ENCODE data around the gene PLCB1.

The PLCB1 gene

DNA sequence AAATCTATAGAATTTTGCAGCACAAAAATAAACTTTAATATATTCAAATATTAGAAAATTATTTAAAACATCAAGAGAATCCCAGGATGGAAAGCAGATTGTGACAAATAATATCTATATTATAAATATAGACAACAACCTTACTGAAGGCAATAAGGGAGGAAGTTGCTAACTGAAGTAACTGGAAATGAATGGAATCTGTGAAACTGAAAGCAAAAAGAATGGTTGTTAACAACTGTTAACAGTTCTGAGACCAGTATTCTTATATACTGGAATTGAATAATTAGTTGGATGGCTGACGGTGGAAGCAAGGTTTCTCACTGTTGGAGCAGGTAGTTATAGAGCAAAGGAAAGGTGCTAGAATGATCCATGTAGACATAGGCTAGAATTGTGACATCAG, 220.4 kb downstream of the PLCB1 start:
- H3K4me2 ChIP-seq = no peak overlapping the region
- H4K20me1 ChIP-seq = no peaks in the 10 kb centered on the region
- peaks cover 6% of the 10 kb centered on the region for H3K9me3 ChIP-seq
- H3K27ac ChIP-seq = no peak overlapping the region
- no peaks in the 10 kb centered on the region; the same call in 1 of the 2 replicates for H3K36me3 ChIP-seq
- no peaks in the 10 kb centered on the region for H3K27me3 ChIP-seq
- H3K4me1 ChIP-seq = peaks cover 25% of the 10 kb centered on the region
- H3K4me3 ChIP-seq = no peak overlapping the region
- no peak for TF ChIP-seq Cebpa-rat (IDR thresholded peaks at IDR 0.05)
- no peak overlapping the region for H3K9ac ChIP-seq

DNA sequence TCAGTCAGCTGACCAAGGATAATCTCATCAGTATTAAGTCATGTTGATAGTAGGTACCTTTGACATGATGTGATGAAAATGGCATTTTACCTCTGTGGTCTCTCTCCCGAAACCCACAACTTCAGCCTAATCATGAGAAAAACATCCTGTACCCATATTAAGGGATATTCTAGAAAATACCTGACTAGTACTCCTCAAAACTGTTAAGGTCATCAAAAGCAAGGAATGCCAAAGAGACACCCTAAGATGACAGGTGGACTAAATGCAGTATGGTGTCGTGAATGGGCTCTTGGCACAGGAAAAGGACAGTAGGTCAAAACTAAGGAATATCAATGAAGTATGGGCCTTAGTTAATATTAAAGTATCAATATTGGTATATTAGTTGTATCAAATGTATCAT, 221.4 kb downstream of the PLCB1 start:
- no peaks in the 10 kb centered on the region for H3K27me3 ChIP-seq
- H3K4me3 ChIP-seq = no peak overlapping the region
- H3K4me1 ChIP-seq = peaks cover 14% of the 10 kb centered on the region
- H3K9me3 ChIP-seq = peaks cover 6% of the 10 kb centered on the region
- no peak overlapping the region for H3K27ac ChIP-seq
- TF ChIP-seq Cebpa-rat (IDR thresholded peaks at IDR 0.05) = no peak
- H3K9ac ChIP-seq = no peak overlapping the region
- no peaks in the 10 kb centered on the region for H4K20me1 ChIP-seq
- H3K36me3 ChIP-seq = no peaks in the 10 kb centered on the region; the same call in 1 of the 2 replicates
- H3K4me2 ChIP-seq = no peak overlapping the region

GRCh38 chr20:8355453-8355852, 223.4 kb downstream of the PLCB1 start:
- Histone ChIP-seq H3K9me3 (0 out of 2 replicates have a peak, but pooled peaks cover under 1% of the 10 kb centered on the region), H3K36me3 (no peaks in the 10 kb centered on the region), H3K4me2 (no peak overlapping the region), H3K9ac (no peak overlapping the region), H4K20me1 (no peaks in the 10 kb centered on the region), H3K27me3 (no peaks in the 10 kb centered on the region), H3K27ac (no peak overlapping the region), H3K4me1 (peaks cover 17% of the 10 kb centered on the region), H3K4me3 (no peak overlapping the region)
- no peak for TF ChIP-seq Cebpa-rat (IDR thresholded peaks at IDR 0.05)

DNA sequence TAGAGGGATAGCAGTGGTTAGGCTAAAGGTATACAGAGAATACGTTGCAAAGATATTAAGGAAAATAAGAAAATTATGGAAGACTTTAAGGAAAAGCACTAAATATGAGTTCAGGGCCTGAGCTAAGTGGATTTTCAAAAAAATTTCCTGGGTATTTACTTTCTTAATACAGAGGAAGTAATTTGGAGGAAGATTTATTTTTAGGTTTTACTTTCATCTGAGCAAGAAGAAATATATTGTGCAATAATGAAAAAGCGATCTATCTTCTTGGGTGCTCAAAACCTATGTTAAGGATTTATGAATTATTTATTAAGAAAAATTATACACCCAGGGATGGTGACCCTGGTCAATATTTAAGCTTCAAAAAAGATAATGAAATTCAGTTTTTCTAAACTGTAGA, 224.7 kb downstream of the PLCB1 start:
- no peak overlapping the region for H3K4me2 ChIP-seq
- no peaks in the 10 kb centered on the region for H3K9me3 ChIP-seq
- H3K27me3 ChIP-seq = no peaks in the 10 kb centered on the region
- H3K4me1 ChIP-seq = peaks cover 27% of the 10 kb centered on the region
- H3K9ac ChIP-seq = no peak overlapping the region
- no peaks in the 10 kb centered on the region for H3K36me3 ChIP-seq
- H3K4me3 ChIP-seq = no peak overlapping the region
- H3K27ac ChIP-seq = no peak overlapping the region
- TF ChIP-seq Cebpa-rat (IDR thresholded peaks at IDR 0.05) = no peak
- no peaks in the 10 kb centered on the region for H4K20me1 ChIP-seq

DNA sequence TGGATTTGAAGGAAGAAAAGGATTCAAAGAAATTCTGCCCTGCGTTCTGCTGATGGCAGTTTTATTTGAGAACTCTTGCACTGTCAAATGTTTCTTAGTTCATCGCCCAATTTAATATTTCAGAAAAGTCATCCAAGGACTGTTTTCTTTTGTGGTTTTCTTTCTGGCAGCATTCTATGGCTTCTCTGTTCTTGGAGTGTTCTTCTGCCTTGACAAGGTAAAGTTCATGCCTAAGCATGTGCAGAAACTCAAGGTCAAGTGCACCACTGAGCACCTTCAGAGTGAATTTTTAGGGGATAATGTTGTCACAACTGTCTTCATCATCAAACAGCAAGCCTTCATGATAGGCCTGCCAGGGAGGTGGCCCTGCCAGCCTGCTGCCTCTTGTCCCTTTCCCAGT, 225.6 kb downstream of the PLCB1 start:
- no peaks in the 10 kb centered on the region for H3K36me3 ChIP-seq
- H3K9me3 ChIP-seq = no peaks in the 10 kb centered on the region
- H3K4me1 ChIP-seq = peaks cover 27% of the 10 kb centered on the region
- no peaks in the 10 kb centered on the region for H4K20me1 ChIP-seq
- H3K4me2 ChIP-seq = no peak overlapping the region
- no peak overlapping the region for H3K9ac ChIP-seq
- no peak overlapping the region for H3K27ac ChIP-seq
- no peak overlapping the region for H3K4me3 ChIP-seq
- H3K27me3 ChIP-seq = no peaks in the 10 kb centered on the region
- TF ChIP-seq Cebpa-rat (IDR thresholded peaks at IDR 0.05) = no peak

DNA sequence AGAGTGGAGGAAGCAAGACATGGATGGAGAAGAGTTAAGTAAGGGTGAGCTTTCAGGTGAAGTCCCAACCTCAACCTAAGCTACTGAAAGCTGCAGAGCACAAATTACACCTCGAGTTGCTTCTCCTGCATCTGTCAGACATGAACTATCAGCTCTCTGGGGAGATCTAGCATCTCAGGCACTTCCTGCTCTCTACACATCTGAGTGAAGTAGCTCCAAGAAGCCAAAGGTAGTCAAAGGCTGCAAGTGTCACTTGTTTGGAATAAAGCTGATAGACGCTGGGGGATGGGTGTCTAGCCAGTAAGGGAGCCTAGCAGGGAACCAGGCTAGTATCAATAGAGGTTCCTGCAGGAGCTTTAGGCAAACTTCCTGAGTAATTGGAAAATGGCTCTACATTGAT, 228.0 kb downstream of the PLCB1 start:
- Histone ChIP-seq H3K9me3 (no peaks in the 10 kb centered on the region), H3K4me3 (no peak overlapping the region), H4K20me1 (no peaks in the 10 kb centered on the region), H3K9ac (no peak overlapping the region), H3K36me3 (no peaks in the 10 kb centered on the region), H3K27ac (no peak overlapping the region), H3K4me2 (peak overlapping the region; percentile 54), H3K27me3 (no peaks in the 10 kb centered on the region), H3K4me1 (peaks cover 27% of the 10 kb centered on the region)
- no peak for TF ChIP-seq Cebpa-rat (IDR thresholded peaks at IDR 0.05)

DNA sequence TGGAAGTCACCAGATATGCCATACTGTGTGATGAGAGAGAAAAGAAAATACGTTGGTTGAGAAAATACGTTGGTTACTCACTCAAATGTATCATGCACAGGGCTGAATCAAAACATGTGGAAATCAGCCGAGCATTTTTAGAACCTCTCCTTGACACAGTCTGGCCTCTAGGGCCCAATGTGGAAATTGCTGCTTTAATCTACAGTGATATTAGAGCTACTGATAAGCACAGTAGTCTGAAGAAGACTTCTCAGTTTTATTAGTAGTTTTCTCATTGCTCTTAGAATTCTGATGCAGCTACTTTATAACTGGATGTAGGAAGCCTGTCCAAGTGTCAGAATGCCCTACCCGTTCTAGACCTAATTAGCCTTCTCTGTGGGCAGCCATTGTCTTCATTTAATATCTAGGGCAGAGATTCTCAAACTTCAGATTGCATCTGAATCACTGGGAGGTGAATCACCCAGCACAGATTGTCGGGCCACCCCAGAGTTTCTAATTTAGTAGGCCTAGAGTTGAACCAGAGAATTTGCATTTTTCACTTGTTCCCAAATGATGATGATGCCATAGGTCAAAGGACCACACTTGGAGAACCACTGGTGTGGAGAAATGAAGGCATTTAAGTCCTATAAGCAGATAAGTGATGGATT, 229.1 kb downstream of the PLCB1 start:
- H3K27ac ChIP-seq = no peak overlapping the region; the same call in 1 of the 2 replicates
- no peak for TF ChIP-seq Cebpa-rat (IDR thresholded peaks at IDR 0.05)
- H3K4me2 ChIP-seq = peak overlapping the region; percentile 54

GRCh38 chr20:8361779-8362178, 229.7 kb downstream of the PLCB1 start:
- H3K4me1 ChIP-seq = peaks cover 24% of the 10 kb centered on the region
- no peaks in the 10 kb centered on the region for H3K36me3 ChIP-seq
- H3K4me3 ChIP-seq = no peak overlapping the region
- no peaks in the 10 kb centered on the region for H3K9me3 ChIP-seq
- no peak overlapping the region for H3K9ac ChIP-seq
- H4K20me1 ChIP-seq = no peaks in the 10 kb centered on the region
- H3K27me3 ChIP-seq = no peaks in the 10 kb centered on the region
- H3K4me2 ChIP-seq = no peak overlapping the region
- no peak for TF ChIP-seq Cebpa-rat (IDR thresholded peaks at IDR 0.05)
- no peak overlapping the region for H3K27ac ChIP-seq

More for the DNA sequence above, 229.1 kb downstream of the PLCB1 start:
- Histone ChIP-seq H3K9ac (no peak overlapping the region), H4K20me1 (no peaks in the 10 kb centered on the region), H3K36me3 (no peaks in the 10 kb centered on the region), H3K4me1 (peaks cover 27% of the 10 kb centered on the region), H3K27me3 (no peaks in the 10 kb centered on the region), H3K4me3 (no peak overlapping the region), H3K9me3 (no peaks in the 10 kb centered on the region)

GRCh38 chr20:8362457-8362856, 230.4 kb downstream of the PLCB1 start:
- no peak overlapping the region for H3K27ac ChIP-seq
- peaks cover 24% of the 10 kb centered on the region for H3K4me1 ChIP-seq
- H4K20me1 ChIP-seq = 0 out of 2 replicates have a peak, but pooled peaks cover 3% of the 10 kb centered on the region
- no peaks in the 10 kb centered on the region for H3K9me3 ChIP-seq
- H3K36me3 ChIP-seq = no peaks in the 10 kb centered on the region
- H3K4me2 ChIP-seq = no peak overlapping the region
- H3K4me3 ChIP-seq = no peak overlapping the region
- no peak overlapping the region for H3K9ac ChIP-seq
- H3K27me3 ChIP-seq = no peaks in the 10 kb centered on the region
- TF ChIP-seq Cebpa-rat (IDR thresholded peaks at IDR 0.05) = no peak

DNA sequence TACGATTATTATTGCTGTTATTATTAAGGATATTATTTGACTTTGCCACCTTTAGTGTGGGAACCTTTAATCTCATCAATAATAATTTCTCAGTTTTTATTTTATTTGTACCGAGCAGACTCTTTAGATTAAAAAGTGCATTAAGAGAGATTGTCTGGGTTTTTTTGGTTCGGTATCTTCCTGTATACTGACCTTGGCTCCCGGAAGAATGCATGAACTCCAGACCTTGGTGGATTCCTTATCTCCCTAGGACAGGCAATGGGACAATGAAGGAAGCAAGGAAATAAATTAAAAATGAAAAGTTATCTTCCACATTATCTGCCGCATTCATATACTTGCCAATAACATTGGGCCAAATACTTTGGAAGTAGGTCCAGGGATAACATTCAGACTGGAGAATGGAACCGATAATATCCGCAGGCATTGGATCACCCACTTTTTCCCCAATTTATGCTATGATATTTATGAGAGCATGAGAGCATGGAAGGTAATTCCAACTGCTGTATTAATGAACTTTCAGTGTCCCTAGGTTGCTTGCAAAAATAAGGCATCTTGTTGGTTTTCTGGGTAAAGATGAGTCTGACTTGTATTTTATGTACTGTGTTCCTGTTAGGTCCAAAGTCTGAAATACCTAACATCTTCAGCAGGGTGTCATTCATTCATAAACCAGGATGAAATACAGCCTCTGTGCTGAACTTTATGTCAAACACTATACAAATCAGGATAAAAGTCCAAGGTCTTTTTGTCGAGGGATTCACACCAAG, 232.1 kb downstream of the PLCB1 start:
- Histone ChIP-seq H4K20me1 (0 out of 2 replicates have a peak, but pooled peaks cover 16% of the 10 kb centered on the region), H3K36me3 (no peaks in the 10 kb centered on the region), H3K4me3 (no peak overlapping the region), H3K4me1 (peaks cover 39% of the 10 kb centered on the region), H3K27ac (no peak overlapping the region), H3K4me2 (no peak overlapping the region), H3K9ac (no peak overlapping the region), H3K27me3 (no peaks in the 10 kb centered on the region), H3K9me3 (no peaks in the 10 kb centered on the region)
- no peak for TF ChIP-seq Cebpa-rat (IDR thresholded peaks at IDR 0.05)
